HG03097 (cell line): ENCODE measurements around the gene PRKG1.

Experiments used
- ATAC-seq: cut with Tn5 transposase; IDR thresholded peaks from one replicate; pipeline ENCODE4 v1.9.1; 2021; ENCODE audit not compliant: unreplicated experiment, low FRiP score

Gene PRKG1

GRCh38 chr10:51937308-51938140, 863.2 kb downstream of the PRKG1 start:
- no peak for ATAC-seq

- ATAC-seq: no peak
These were observed 876.2 kb downstream of the PRKG1 start for GRCh38 chr10:51950371-51950995.

GRCh38 chr10:51950996-51951555, 876.8 kb downstream of the PRKG1 start:
- no peak for ATAC-seq

GRCh38 chr10:51951601-51952000, 877.3 kb downstream of the PRKG1 start:
- no peak for ATAC-seq

GRCh38 chr10:51952056-51952455, 877.8 kb downstream of the PRKG1 start:
- ATAC-seq: no peak

- no peak for ATAC-seq
These were observed 881.4 kb downstream of the PRKG1 start for GRCh38 chr10:51955696-51956095.

- ATAC-seq: no peak
These were observed 882.5 kb downstream of the PRKG1 start for GRCh38 chr10:51956822-51957221.

- no peak for ATAC-seq
These were observed 886.2 kb downstream of the PRKG1 start for GRCh38 chr10:51960494-51960895.

GRCh38 chr10:51961401-51961800, 887.1 kb downstream of the PRKG1 start:
- no peak for ATAC-seq

GRCh38 chr10:51964630-51965029, 890.3 kb downstream of the PRKG1 start:
- ATAC-seq: no peak

GRCh38 chr10:51965451-51965850, 891.2 kb downstream of the PRKG1 start:
- ATAC-seq: no peak

- no peak for ATAC-seq
These were observed 898.6 kb downstream of the PRKG1 start for GRCh38 chr10:51972733-51973346.

GRCh38 chr10:51980752-51981151, 906.5 kb downstream of the PRKG1 start:
- ATAC-seq: no peak

- ATAC-seq: no peak
These were observed 907.4 kb downstream of the PRKG1 start for GRCh38 chr10:51981731-51982130.

- ATAC-seq: no peak
These were observed 909.2 kb downstream of the PRKG1 start for GRCh38 chr10:51983481-51983880.

GRCh38 chr10:51985336-51985735, 911.0 kb downstream of the PRKG1 start:
- ATAC-seq: no peak

- no peak for ATAC-seq
These were observed 912.2 kb downstream of the PRKG1 start for GRCh38 chr10:51986516-51986915.

GRCh38 chr10:51993475-51993874, 919.2 kb downstream of the PRKG1 start:
- no peak for ATAC-seq

GRCh38 chr10:51999096-51999495, 924.8 kb downstream of the PRKG1 start:
- no peak for ATAC-seq

- no peak for ATAC-seq
These were observed 930.2 kb downstream of the PRKG1 start for GRCh38 chr10:52004342-52004949.

- ATAC-seq: no peak
These were observed 932.8 kb downstream of the PRKG1 start for GRCh38 chr10:52007091-52007490.
